Measurements from ENCODE around the gene MTO1.
A peak's percentile ranks its signal among the peaks of the same experiment; 100 is the strongest.

MTO1 gene, protein sequence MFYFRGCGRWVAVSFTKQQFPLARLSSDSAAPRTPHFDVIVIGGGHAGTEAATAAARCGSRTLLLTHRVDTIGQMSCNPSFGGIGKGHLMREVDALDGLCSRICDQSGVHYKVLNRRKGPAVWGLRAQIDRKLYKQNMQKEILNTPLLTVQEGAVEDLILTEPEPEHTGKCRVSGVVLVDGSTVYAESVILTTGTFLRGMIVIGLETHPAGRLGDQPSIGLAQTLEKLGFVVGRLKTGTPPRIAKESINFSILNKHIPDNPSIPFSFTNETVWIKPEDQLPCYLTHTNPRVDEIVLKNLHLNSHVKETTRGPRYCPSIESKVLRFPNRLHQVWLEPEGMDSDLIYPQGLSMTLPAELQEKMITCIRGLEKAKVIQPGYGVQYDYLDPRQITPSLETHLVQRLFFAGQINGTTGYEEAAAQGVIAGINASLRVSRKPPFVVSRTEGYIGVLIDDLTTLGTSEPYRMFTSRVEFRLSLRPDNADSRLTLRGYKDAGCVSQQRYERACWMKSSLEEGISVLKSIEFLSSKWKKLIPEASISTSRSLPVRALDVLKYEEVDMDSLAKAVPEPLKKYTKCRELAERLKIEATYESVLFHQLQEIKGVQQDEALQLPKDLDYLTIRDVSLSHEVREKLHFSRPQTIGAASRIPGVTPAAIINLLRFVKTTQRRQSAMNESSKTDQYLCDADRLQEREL

DNA sequence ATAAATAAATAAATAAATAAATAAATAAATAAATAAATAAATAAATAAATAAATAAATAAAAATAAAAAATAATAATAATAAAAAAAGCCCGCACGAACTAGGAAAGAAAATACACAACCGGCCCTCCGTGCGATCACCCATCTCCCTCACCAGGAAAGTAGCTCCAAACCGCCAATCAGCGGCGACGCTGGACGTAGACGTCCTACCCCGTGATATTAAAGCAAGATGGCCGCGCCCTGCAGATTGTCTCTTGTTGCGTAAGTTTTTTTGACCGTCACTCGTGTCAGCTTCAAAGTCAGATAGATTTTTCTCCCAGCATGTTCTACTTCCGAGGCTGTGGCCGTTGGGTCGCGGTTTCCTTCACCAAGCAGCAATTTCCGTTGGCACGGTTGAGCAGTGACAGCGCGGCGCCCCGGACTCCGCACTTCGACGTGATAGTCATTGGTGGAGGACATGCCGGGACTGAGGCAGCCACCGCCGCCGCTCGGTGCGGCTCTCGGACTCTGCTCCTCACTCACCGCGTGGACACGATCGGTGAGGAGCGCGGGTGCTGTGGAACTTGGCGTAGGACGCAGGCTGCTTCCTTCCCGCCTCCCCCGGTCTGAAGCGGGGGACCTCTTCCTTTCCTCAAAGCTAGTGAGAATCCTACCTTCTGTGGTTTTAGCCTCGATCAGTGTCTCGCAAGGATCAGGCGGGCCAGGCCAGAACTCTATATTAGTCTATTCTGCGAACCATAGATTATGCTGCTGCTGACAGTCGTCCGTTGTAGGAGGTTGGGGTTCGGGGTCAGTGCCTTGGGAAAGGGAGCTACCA, at the start of gene MTO1:
Gene MTO1, plus strand, starts transcription at position 201 of the 814 bp plus-strand sequence. Its CDS starts 118 bp downstream, at position 319.
- DNase-seq (ENCODE audit: low read depth), result peak; percentile 91
- TF ChIP-seq, protein P1, sequence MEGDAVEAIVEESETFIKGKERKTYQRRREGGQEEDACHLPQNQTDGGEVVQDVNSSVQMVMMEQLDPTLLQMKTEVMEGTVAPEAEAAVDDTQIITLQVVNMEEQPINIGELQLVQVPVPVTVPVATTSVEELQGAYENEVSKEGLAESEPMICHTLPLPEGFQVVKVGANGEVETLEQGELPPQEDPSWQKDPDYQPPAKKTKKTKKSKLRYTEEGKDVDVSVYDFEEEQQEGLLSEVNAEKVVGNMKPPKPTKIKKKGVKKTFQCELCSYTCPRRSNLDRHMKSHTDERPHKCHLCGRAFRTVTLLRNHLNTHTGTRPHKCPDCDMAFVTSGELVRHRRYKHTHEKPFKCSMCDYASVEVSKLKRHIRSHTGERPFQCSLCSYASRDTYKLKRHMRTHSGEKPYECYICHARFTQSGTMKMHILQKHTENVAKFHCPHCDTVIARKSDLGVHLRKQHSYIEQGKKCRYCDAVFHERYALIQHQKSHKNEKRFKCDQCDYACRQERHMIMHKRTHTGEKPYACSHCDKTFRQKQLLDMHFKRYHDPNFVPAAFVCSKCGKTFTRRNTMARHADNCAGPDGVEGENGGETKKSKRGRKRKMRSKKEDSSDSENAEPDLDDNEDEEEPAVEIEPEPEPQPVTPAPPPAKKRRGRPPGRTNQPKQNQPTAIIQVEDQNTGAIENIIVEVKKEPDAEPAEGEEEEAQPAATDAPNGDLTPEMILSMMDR (conservative IDR thresholded peaks at IDR 0.05; ENCODE audit: control insufficient read depth, insufficient read depth, low read depth, low read length), result no peak
- peak within 1 kb of the TSS; percentile 97 for H3K4me3 ChIP-seq (ENCODE audit: control insufficient read depth, low read depth, low read length)

DNA sequence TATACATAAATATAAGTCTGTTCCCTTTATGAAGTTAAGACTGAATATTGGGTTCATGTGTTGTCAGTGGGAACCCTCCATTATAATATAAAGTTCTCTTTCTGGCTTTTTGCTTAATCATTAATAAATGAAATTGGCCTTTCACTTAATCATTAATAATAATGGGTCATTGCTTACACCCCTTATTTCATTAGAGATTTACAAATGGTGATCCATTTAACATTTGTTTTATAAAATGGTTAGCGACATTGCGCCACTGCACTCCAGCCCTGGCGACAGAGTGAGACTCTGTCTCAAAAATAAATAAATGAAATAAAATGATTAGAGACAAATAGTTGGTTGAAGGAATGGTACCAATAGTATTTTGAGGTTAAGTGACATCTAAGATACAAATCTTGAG, 48.4 kb upstream of the MTO1 start:
- TF ChIP-seq, protein P1 (conservative IDR thresholded peaks at IDR 0.05; ENCODE audit: control insufficient read depth, insufficient read depth, low read depth, low read length), result no peak
- H3K4me3 ChIP-seq (ENCODE audit: control insufficient read depth, low read depth, low read length), result no peak overlapping the region
- no peak for DNase-seq (ENCODE audit: low read depth)

DNA sequence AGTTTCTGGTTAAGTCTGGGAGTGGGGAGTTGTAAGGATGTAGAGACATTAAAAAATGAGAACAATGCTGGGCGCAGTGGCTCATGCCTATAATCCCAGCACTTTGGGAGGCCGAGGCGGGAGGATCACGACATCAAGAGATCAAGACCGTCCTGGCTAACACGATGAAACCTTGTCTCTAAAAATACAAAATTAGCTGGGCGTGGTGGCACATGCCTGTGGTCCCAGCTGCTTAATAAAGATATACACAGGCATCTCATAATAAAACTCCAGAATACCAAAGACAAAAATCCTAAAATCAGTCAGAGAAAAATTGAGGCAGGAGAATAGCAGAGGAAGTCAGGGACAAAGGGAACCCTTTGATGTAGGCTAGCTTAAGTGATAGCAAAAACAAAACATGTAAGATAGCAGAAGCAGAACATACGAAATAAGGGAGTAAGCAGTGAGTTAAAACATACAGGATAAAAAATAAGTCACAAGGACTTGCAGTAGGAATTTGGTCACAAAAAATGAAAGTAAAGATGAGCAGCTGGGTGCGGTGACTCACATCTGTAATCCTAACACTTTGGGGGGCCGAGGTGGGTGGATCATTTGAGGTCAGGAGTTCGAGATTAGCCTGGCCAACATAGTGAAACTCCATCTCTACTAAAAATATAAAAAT, 43.3 kb upstream of the MTO1 start:
- peak; percentile 23 for DNase-seq (ENCODE audit: low read depth)
- H3K4me3 ChIP-seq (ENCODE audit: control insufficient read depth, low read depth, low read length), result no peak overlapping the region
- TF ChIP-seq, protein P1 (conservative IDR thresholded peaks at IDR 0.05; ENCODE audit: control insufficient read depth, insufficient read depth, low read depth, low read length), result no peak

DNA sequence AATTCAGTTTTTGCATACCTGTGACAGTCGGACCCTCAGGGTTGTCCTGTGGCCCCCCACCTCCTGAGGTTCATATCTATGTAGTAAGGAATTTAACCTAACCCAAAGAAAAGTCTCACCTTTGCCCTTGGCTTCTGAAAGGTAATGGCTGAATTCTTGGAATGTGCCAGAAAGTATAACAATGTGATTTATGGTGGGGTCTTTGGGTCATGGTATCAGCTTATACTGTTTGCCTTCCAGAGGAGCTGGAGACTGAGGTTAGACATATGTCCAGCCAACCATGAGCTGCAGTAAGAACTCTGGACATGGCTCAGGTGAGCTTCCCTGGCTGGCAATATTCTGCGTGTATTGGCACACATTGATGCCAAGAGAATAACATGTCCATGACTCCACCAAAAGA, 40.0 kb upstream of the MTO1 start:
- no peak for DNase-seq (ENCODE audit: low read depth)
- no peak overlapping the region for H3K4me3 ChIP-seq (ENCODE audit: control insufficient read depth, low read depth, low read length)
- TF ChIP-seq, protein P1 (conservative IDR thresholded peaks at IDR 0.05; ENCODE audit: control insufficient read depth, insufficient read depth, low read depth, low read length), result no peak

DNA sequence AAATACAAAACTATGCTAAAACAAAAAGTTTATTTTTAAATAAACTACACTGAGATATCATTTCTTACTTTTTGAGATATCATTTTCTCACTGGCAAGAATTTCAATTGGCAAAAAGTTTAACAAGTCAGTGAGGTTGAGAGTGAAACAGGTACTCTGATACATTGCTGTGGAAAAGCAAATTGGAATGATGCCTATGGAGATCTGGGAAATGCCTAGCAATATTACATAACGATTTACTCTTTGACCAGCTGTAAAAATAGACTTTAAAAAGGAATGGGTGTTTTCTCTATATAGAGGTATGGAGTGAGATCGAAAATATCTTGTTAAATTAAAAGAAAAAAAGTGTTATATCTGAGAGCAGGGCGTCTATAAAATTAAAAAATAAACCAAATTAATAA, 26.3 kb upstream of the MTO1 start:
- no peak overlapping the region for H3K4me3 ChIP-seq (ENCODE audit: control insufficient read depth, low read depth, low read length)
- DNase-seq (ENCODE audit: low read depth), result no peak
- TF ChIP-seq, protein P1 (conservative IDR thresholded peaks at IDR 0.05; ENCODE audit: control insufficient read depth, insufficient read depth, low read depth, low read length), result no peak

DNA sequence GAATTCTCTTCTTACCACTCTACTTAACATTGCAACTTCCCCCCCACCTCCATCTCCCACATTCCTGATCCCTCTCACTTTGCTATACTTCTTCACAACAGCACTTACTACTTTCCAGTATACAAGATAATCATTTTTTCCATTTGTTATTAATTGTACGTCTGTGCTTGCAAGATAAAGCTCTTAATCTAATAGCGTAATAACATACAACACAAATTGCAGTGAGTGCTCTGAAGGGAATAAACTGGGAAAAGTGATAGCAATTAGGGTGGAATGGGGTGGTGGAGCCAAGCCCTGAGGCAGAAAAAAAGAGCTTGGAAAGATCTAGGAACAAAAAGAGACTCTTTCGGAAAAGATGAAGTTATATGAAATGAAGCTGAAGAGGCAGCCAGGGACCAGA, 18.0 kb upstream of the MTO1 start:
- no peak overlapping the region for H3K4me3 ChIP-seq (ENCODE audit: control insufficient read depth, low read depth, low read length)
- TF ChIP-seq, protein P1 (conservative IDR thresholded peaks at IDR 0.05; ENCODE audit: control insufficient read depth, insufficient read depth, low read depth, low read length), result no peak
- DNase-seq (ENCODE audit: low read depth), result no peak

All from fibroblast of mammary gland (primary cell).